SK-N-MC (cell line): ENCODE data around the gene ITPR3.

Source experiments
- DNase-seq: peaks from one replicate; pipeline ENCODE4 v3.0.0-alpha.2; 2011; ENCODE audit warnings: low read depth, low spot score
- H3K27ac ChIP-seq: fragments of 200-600 bp; sonication (generic); 2 replicates; pipeline ENCODE4 v1.5.1; 2016; ENCODE audit warnings: mixed run types
- H3K36me3 ChIP-seq: fragments of 200-600 bp; sonication (generic); 2 replicates; pipeline ENCODE4 v1.6.1; 2017; ENCODE audit warnings: antibody characterized with exemption, low read length, mixed read lengths; ENCODE audit not compliant: insufficient read depth
- H3K4me3 ChIP-seq: fragments of 200-600 bp; sonication (generic); 2 replicates; pipeline ENCODE4 v1.5.1; 2016
- H3K9ac ChIP-seq: fragments of 200-600 bp; sonication (generic); 2 replicates; pipeline ENCODE4 v1.8.0; 2017; ENCODE audit warnings: mixed run types, mixed read lengths; ENCODE audit not compliant: insufficient read length
- H3K9me3 ChIP-seq: fragments of 200-600 bp; sonication (generic); 2 replicates; pipeline ENCODE4 v1.6.1; 2017; ENCODE audit warnings: low read depth, mild to moderate bottlenecking, antibody characterized with exemption, low read length, moderate library complexity, mixed read lengths
- EZH2 ChIP-seq: fragments of 200-600 bp; sonication (generic); IDR thresholded peaks from one replicate; pipeline ENCODE4 v1.6.1; 2017; ENCODE audit warnings: antibody characterized with exemption
- FOXP2 ChIP-seq: optimal IDR thresholded peaks from 2 replicates; pipeline ENCODE3; 2011; ENCODE audit warnings: mild to moderate bottlenecking, moderate library complexity; ENCODE audit not compliant: insufficient read depth; ENCODE audit errors: extremely low read length, control extremely low read depth
- POLR2AphosphoS5 ChIP-seq: IDR thresholded peaks from 2 replicates; pipeline ENCODE4 v1.6.1; 2012; ENCODE audit warnings: mild to moderate bottlenecking, low read depth, low read length, borderline replicate concordance

Gene ITPR3

DNA sequence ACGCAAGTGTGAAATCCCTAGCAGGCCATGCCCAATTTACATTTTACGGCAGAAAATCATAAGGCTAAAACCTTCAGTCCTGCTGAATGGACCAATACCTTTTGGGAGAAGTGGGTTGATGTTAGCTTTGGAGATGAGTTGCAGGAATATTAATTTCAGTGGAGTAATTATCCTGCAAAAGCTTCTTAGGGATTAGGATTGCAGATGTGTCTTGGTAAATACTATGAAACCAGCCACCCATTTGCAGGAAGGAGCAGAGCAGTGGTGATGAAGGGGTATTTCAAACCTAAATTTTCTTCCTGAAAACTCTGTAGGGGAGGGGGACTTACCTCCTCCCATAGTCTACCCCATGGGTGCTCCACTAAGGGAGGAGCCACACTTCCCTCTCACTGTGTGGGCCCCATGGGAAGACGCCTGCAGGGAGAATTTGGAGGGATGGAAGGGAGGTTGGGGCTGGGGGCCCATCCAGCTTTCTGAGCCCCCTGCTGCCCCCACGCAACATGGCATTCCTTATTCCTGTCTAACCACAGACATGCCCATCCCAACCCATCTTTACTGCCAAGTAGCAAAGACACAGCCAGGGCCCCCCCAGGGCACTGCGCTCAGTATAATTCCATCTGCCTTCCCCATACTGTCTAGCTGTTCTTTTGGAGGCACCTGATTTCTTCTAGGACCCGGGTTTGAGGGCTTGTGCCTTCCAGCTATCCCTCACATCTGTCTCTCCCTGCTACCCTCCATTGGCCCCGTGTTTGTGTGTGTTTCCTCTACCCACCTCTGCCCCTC, 105.0 kb downstream of the ITPR3 start:
- Histone ChIP-seq H3K27ac (no peak overlapping the region), H3K9me3 (no peaks in the 10 kb centered on the region), H3K4me3 (no peak overlapping the region), H3K9ac (no peak overlapping the region), H3K36me3 (no peaks in the 10 kb centered on the region)
- no peak for DNase-seq
- no peak for TF ChIP-seq FOXP2

DNA sequence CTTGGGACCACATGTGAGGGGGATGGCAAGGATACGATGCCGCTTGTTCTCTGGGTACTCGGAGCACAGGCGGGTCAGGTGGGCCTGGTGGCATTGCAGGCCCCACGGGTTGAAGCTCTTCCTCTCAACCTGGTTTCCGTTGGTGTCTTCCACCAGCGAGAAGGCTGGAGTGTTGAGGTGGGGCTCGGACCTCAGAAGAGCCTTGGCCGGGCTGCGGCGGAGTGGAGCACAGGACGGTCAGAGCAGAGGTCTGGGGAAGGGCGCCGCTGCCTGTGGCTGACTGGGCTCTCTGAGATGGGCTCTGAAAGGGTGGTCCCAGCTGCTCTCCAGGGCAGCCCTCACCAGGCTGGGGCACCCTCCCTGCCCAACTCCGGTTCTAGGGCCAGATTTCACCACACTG, 105.6 kb downstream of the ITPR3 start:
- no peak overlapping the region for H3K4me3 ChIP-seq
- H3K9ac ChIP-seq: no peak overlapping the region
- no peak for TF ChIP-seq EZH2
- TF ChIP-seq POLR2AphosphoS5: no peak
- no peak for TF ChIP-seq FOXP2
- H3K27ac ChIP-seq: no peak overlapping the region
- H3K36me3 ChIP-seq: no peaks in the 10 kb centered on the region
- DNase-seq: no peak
- no peaks in the 10 kb centered on the region for H3K9me3 ChIP-seq

DNA sequence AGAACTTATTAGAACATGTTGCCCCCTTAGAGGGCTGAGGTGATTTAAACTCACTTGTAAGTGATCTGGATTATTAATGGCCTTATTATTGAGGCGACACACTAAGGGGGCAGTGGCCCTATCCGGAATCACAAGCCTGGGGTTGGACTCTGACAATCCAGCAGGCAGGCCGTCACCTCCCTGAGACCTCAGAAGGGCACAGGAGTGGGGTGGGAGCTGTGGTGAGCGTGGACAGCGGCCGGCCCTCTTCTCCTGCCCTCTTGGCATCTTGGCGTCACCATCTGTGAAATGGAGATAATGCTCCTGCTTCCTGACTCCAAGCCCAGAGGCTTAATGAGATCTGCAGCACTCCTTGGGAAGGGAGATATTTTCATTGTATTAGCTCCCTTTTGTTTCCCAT, 106.0 kb downstream of the ITPR3 start:
- no peaks in the 10 kb centered on the region for H3K36me3 ChIP-seq
- no peak overlapping the region for H3K4me3 ChIP-seq
- TF ChIP-seq POLR2AphosphoS5: no peak
- TF ChIP-seq FOXP2: no peak
- no peak for TF ChIP-seq EZH2
- H3K27ac ChIP-seq: no peak overlapping the region
- DNase-seq: no peak
- no peak overlapping the region for H3K9ac ChIP-seq
- no peaks in the 10 kb centered on the region for H3K9me3 ChIP-seq

DNA sequence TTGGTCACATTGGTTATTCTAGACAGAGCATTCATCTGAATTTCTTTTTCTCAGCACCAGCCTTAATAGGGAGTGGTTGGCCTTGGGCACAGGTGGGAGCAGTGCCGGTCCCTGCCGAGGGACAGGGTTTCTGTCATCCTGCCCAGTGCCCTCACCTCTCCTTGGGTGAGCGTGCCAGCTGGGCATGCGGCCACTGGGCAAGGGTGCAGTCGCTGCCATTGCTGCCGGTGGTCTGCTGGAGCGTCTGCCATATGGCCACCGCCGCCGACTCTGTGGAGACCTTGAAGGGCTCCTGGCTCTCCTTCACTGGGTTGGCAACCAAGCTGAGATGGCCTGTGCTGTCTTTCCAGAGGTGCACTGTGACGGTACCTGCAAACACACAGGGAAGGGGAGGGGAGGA, 106.8 kb downstream of the ITPR3 start:
- DNase-seq: no peak
- no peak for TF ChIP-seq POLR2AphosphoS5

DNA sequence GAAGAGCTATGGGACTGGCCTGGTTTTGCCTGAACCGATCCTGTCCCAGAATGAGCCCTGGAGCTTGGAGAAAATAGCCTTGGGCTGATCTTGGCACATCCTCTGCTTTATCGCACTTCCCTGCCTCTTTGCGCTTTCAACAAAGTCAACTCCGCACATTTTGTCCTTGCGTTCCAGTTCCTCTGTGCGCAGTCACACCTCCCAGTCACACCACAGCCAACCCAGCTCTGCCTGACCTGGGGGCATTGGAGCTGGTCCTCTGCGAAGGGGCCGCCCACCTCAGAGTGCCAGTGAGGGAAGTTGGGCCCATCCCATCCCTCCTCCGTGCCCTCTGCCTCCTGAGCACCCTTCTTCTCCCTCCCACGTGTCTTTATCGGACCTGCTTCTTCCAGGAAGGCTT, 107.3 kb downstream of the ITPR3 start:
- no peak for DNase-seq
- Histone ChIP-seq H3K9me3 (no peaks in the 10 kb centered on the region), H3K36me3 (no peaks in the 10 kb centered on the region), H3K4me3 (no peak overlapping the region), H3K27ac (no peak overlapping the region), H3K9ac (no peak overlapping the region)
- TF ChIP-seq FOXP2 (no peak), POLR2AphosphoS5 (no peak), EZH2 (no peak)

More for the DNA sequence above, 106.8 kb downstream of the ITPR3 start:
- no peaks in the 10 kb centered on the region for H3K36me3 ChIP-seq
- no peaks in the 10 kb centered on the region for H3K9me3 ChIP-seq
- H3K9ac ChIP-seq: no peak overlapping the region
- H3K4me3 ChIP-seq: no peak overlapping the region
- H3K27ac ChIP-seq: no peak overlapping the region

DNA sequence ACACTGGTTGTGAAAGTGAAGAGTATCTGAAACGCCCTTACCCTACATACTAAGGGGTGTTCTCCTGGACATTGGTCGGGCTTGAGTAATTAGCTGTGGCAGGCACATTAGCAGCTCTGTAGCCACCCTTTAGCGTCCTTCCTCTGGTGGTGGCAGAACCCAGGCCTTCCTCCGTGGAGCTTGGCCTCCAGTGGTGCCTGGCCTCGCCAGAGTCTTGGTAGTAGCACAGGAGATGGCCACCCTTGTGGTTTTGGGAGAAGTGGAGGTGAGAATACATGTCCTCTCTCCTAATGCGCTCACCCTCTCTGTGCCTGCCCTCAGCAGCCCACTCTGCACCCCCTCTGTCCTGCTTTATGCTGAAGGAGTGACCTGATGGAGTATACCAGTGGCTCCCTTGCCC, 107.9 kb downstream of the ITPR3 start:
- H3K27ac ChIP-seq: no peak overlapping the region
- H3K36me3 ChIP-seq: no peaks in the 10 kb centered on the region
- H3K9me3 ChIP-seq: no peaks in the 10 kb centered on the region
- no peak overlapping the region for H3K4me3 ChIP-seq
- no peak overlapping the region for H3K9ac ChIP-seq
- no peak for DNase-seq
- no peak for TF ChIP-seq POLR2AphosphoS5
- no peak for TF ChIP-seq EZH2
- no peak for TF ChIP-seq FOXP2

DNA sequence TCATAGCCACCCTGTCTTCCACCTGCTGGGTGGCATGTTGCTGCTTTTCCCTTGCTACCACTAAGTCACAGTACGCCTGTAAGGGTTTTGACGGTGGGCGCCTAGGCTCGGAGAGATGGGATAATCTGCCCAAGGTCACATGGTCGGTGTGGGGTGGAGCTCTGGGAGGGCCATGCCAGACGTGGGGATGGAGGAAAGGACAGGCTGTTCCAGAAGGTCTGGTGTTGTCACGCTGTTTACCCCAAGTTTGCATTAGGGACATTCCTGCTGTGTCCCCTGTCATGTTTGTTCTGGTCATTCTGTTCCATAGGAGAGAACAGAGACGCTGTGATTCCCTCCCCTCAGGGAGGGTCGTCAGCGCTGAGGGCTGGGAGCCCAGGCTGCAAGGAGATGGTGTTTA, 109.5 kb downstream of the ITPR3 start:
- no peak overlapping the region for H3K4me3 ChIP-seq

DNA sequence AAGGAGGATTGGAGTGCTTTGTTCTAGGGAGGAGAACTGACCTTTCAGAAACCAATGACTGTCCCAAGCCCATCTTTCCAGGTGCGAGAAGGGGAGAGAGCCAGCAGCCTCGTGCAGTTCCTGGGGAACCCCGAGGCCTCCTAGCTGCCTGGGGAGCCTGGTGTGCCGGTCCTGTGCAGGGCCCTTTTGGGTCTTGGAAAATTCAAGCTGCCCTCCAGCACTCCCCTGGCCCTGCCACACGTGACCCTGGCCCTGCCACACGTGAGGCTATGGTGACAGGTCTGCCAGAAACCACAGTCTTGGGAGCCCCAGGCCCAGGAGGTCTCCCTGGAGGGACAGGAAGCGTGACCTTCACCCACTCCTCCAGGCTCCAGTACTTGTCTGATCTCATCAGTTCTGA, 109.9 kb downstream of the ITPR3 start:
- H3K9ac ChIP-seq: no peak overlapping the region
- TF ChIP-seq EZH2: no peak
- TF ChIP-seq POLR2AphosphoS5: no peak
- no peak for TF ChIP-seq FOXP2
- H3K27ac ChIP-seq: no peak overlapping the region

More for the DNA sequence above, 109.5 kb downstream of the ITPR3 start:
- no peak for DNase-seq
- no peaks in the 10 kb centered on the region for H3K36me3 ChIP-seq
- no peak overlapping the region for H3K27ac ChIP-seq
- H3K9ac ChIP-seq: no peak overlapping the region
- H3K9me3 ChIP-seq: no peaks in the 10 kb centered on the region
- no peak for TF ChIP-seq FOXP2
- no peak for TF ChIP-seq EZH2
- TF ChIP-seq POLR2AphosphoS5: no peak

DNA sequence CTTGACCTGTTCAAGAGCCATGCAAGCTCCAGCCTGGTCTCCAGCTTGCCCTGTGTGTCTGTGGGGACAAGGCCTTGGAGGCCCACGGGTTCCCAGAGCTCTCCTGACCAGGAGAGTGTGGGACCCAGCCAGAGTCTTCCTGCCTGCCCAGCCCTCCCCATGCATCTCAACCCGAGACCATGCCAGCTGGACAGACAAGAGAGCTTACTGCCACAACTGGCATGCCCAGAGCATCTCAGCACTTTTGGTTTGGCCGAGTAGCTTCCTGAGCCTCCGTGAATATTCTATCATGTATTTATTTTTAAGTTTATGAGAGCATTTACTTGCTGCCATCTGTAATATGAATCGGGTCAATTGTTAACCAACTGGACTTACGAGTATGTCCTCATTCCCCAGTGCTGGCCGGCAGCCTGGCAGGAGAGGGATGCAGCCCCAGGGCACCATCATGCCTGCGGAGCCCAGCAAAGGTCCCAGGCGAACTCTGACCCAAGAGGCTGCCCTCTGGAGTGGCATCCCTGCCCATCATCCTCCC, 110.7 kb downstream of the ITPR3 start:
- TF ChIP-seq POLR2AphosphoS5: no peak
- TF ChIP-seq EZH2: no peak
- no peak for TF ChIP-seq FOXP2
- H3K4me3 ChIP-seq: no peak overlapping the region
- H3K9ac ChIP-seq: no peak overlapping the region
- no peaks in the 10 kb centered on the region for H3K36me3 ChIP-seq
- no peak for DNase-seq
- H3K27ac ChIP-seq: no peak overlapping the region
- H3K9me3 ChIP-seq: no peaks in the 10 kb centered on the region

More for the DNA sequence above, 109.9 kb downstream of the ITPR3 start:
- DNase-seq: no peak
- Histone ChIP-seq H3K9me3 (no peaks in the 10 kb centered on the region), H3K36me3 (no peaks in the 10 kb centered on the region), H3K4me3 (no peak overlapping the region)
